ENCODE data around the gene TNP2. TPM values are rescaled to one million over a fixed set of nuclear protein-coding genes. Genes with fewer than 3 reads are reported as not detected.

TNP2 gene
- total RNA-seq, 4 donors from 2014 or later: not detected

- in situ Hi-C loops (cut with MboI; ENCODE audit: low sequenced_read_pairs in 4 of 4): no loop called here
- no peak overlapping the region for H3K27ac ChIP-seq
- intact Hi-C loops (cut with DNase I; ENCODE audit: low total_unique reads): no loop called here
- H3K36me3 ChIP-seq: no peaks in the 10 kb centered on the region
- DNase-seq (no peak), ATAC-seq (no peak)
- no peak overlapping the region for H3K4me3 ChIP-seq
- no peaks in the 10 kb centered on the region for H3K9me3 ChIP-seq
- no peaks in the 10 kb centered on the region for H3K4me1 ChIP-seq
- TF ChIP-seq CTCF (IDR thresholded peaks at IDR 0.05 in 4 of 5, conservative IDR thresholded peaks at IDR 0.05 in 1 of 5) (no peak), POLR2A (IDR thresholded peaks at IDR 0.05) (no peak)
- no peaks in the 10 kb centered on the region for H3K27me3 ChIP-seq
Measured at GRCh38 chr16:11306997-11307638, 38.0 kb upstream of the TNP2 start.

GRCh38 chr16:11306381-11306780 lies 37.3 kb upstream of the TNP2 start:
- Histone ChIP-seq H3K36me3 (no peaks in the 10 kb centered on the region), H3K27me3 (no peaks in the 10 kb centered on the region), H3K4me1 (no peaks in the 10 kb centered on the region), H3K4me3 (no peak overlapping the region), H3K27ac (no peak overlapping the region), H3K9me3 (no peaks in the 10 kb centered on the region)
- intact Hi-C loops (cut with DNase I; ENCODE audit: low total_unique reads): no loop called here
- ATAC-seq: no peak
- in situ Hi-C loops (cut with MboI; ENCODE audit: low sequenced_read_pairs in 4 of 4): no loop called here
- DNase-seq: no peak
- TF ChIP-seq CTCF (IDR thresholded peaks at IDR 0.05 in 4 of 5, conservative IDR thresholded peaks at IDR 0.05 in 1 of 5) (no peak), POLR2A (IDR thresholded peaks at IDR 0.05) (no peak)

GRCh38 chr16:11303405-11304138 lies 34.4 kb upstream of the TNP2 start:
- TF ChIP-seq CTCF (IDR thresholded peaks at IDR 0.05 in 4 of 5, conservative IDR thresholded peaks at IDR 0.05 in 1 of 5): no peak
- no peak for ATAC-seq

GRCh38 chr16:11302977-11303376 lies 33.9 kb upstream of the TNP2 start:
- intact Hi-C loops (cut with DNase I; ENCODE audit: low total_unique reads): no loop called here
- H3K27me3 ChIP-seq: no peaks in the 10 kb centered on the region
- DNase-seq (no peak), ATAC-seq (no peak)
- in situ Hi-C loops (cut with MboI; ENCODE audit: low sequenced_read_pairs in 4 of 4): no loop called here
- no peak overlapping the region for H3K27ac ChIP-seq
- H3K9me3 ChIP-seq: no peaks in the 10 kb centered on the region
- no peaks in the 10 kb centered on the region for H3K36me3 ChIP-seq
- H3K4me1 ChIP-seq: peaks cover 0 to 2% of the 10 kb centered on the region in 2 donors
- H3K4me3 ChIP-seq: no peak overlapping the region
- no peak for TF ChIP-seq CTCF (IDR thresholded peaks at IDR 0.05 in 4 of 5, conservative IDR thresholded peaks at IDR 0.05 in 1 of 5)
- no peak for TF ChIP-seq POLR2A (IDR thresholded peaks at IDR 0.05)

More at GRCh38 chr16:11303405-11304138, 34.4 kb upstream of the TNP2 start:
- H3K9me3 ChIP-seq: no peaks in the 10 kb centered on the region
- no peaks in the 10 kb centered on the region for H3K27me3 ChIP-seq
- no peak overlapping the region for H3K4me3 ChIP-seq
- DNase-seq: no peak
- no peaks in the 10 kb centered on the region for H3K4me1 ChIP-seq
- H3K36me3 ChIP-seq: no peaks in the 10 kb centered on the region
- in situ Hi-C loops (cut with MboI; ENCODE audit: low sequenced_read_pairs in 4 of 4): no loop called here
- intact Hi-C loops (cut with DNase I; ENCODE audit: low total_unique reads): no loop called here
- H3K27ac ChIP-seq: no peak overlapping the region
